OCI-LY1 (cell line): Measurements from ENCODE around the gene FAF1.

Source experiments
- H2AFZ ChIP-seq: fragments of 200-600 bp; sonication (generic), shearing (Covaris generic); 2 replicates; pipeline ENCODE4 v1.6.0; 2014; ENCODE audit warnings: antibody characterized with exemption, mild to moderate bottlenecking, low read length
- H3F3A ChIP-seq: fragments of 200-600 bp; sonication (generic), shearing (Covaris generic); 2 replicates; pipeline ENCODE4 v1.6.0; 2014; ENCODE audit warnings: mild to moderate bottlenecking, antibody characterized with exemption, low read length, moderate library complexity; ENCODE audit not compliant: insufficient read depth
- H3K27ac ChIP-seq: fragments of 200-600 bp; sonication (generic); 2 replicates; pipeline ENCODE4 v1.5.1; 2014; ENCODE audit warnings: low read length, mixed run types, mild to moderate bottlenecking, low read depth; ENCODE audit not compliant: poor library complexity, severe bottlenecking
- H3K27me3 ChIP-seq: fragments of 200-600 bp; sonication (generic); 2 replicates; pipeline ENCODE4 v1.6.0; 2014; ENCODE audit warnings: antibody characterized with exemption, mild to moderate bottlenecking, low read length, moderate library complexity; ENCODE audit not compliant: insufficient read depth
- H3K36me3 ChIP-seq: fragments of 200-600 bp; sonication (generic); 2 replicates; pipeline ENCODE4 v1.6.1; 2014; ENCODE audit warnings: mild to moderate bottlenecking, antibody characterized with exemption, low read length, moderate library complexity, mixed read lengths; ENCODE audit not compliant: insufficient read depth
- H3K4me1 ChIP-seq: fragments of 200-600 bp; sonication (generic); 2 replicates; pipeline ENCODE4 v1.5.1; 2014; ENCODE audit warnings: mild to moderate bottlenecking, low read length, moderate library complexity; ENCODE audit not compliant: insufficient read depth, severe bottlenecking
- H3K4me2 ChIP-seq: fragments of 200-600 bp; sonication (generic), shearing (Covaris generic); 2 replicates; pipeline ENCODE4 v1.6.1; 2014; ENCODE audit warnings: low read length
- H3K4me3 ChIP-seq: fragments of 200-600 bp; sonication (generic); 2 replicates; pipeline ENCODE4 v1.5.1; 2014; ENCODE audit warnings: low read length, low read depth, mild to moderate bottlenecking, mixed read lengths; ENCODE audit not compliant: poor library complexity, severe bottlenecking
- H3K79me2 ChIP-seq: fragments of 200-600 bp; shearing (Covaris generic); 2 replicates; pipeline ENCODE4 v1.6.1; 2016; ENCODE audit warnings: mixed run types, low read length, mixed read lengths; ENCODE audit not compliant: insufficient read depth
- H3K9ac ChIP-seq: fragments of 200-600 bp; sonication (generic), shearing (Covaris generic); 2 replicates; pipeline ENCODE4 v1.6.1; 2014; ENCODE audit warnings: mild to moderate bottlenecking, low read length, mixed read lengths
- H3K9me2 ChIP-seq: fragments of 200-600 bp; sonication (generic), shearing (Covaris generic); 2 replicates; pipeline ENCODE4 v1.6.1; 2014; ENCODE audit warnings: low read depth, mild to moderate bottlenecking, low read length, mixed read lengths
- H3K9me3 ChIP-seq: fragments of 200-600 bp; shearing (Covaris generic); 2 replicates; pipeline ENCODE4 v1.6.1; 2014; ENCODE audit warnings: low read length, mixed read lengths
- H4K20me1 ChIP-seq: fragments of 200-600 bp; sonication (generic), shearing (Covaris generic); 2 replicates; pipeline ENCODE4 v1.6.0; 2016; ENCODE audit warnings: mild to moderate bottlenecking, low read length; ENCODE audit not compliant: insufficient read depth
- CTCF ChIP-seq: fragments of 200-600 bp; sonication (generic), shearing (Covaris generic); IDR thresholded peaks from 2 replicates; pipeline ENCODE4 v1.5.1; 2017; ENCODE audit warnings: mild to moderate bottlenecking, antibody characterized with exemption, low read length, moderate library complexity, mixed read lengths
- EZH2 ChIP-seq: fragments of 200-600 bp; sonication (generic), shearing (Covaris generic); IDR thresholded peaks from 2 replicates; pipeline ENCODE4 v1.8.0; 2017; ENCODE audit warnings: borderline replicate concordance, mixed run types, mild to moderate bottlenecking, antibody characterized with exemption, low read length, moderate library complexity, mixed read lengths

FAF1 gene

GRCh38 chr1:50861772-50862171 lies 98.3 kb downstream of the FAF1 start:
- H3K79me2 ChIP-seq: peaks cover 76% of the 10 kb centered on the region
- H3F3A ChIP-seq: no peaks in the 10 kb centered on the region
- H3K4me2 ChIP-seq: no peak overlapping the region
- H3K4me3 ChIP-seq: no peak overlapping the region
- no peaks in the 10 kb centered on the region for H3K4me1 ChIP-seq
- H3K9me3 ChIP-seq: peaks cover 21% of the 10 kb centered on the region
- H4K20me1 ChIP-seq: no peaks in the 10 kb centered on the region
- TF ChIP-seq CTCF (no peak), EZH2 (no peak)
- H2AFZ ChIP-seq: no peak overlapping the region
- no peaks in the 10 kb centered on the region for H3K9me2 ChIP-seq
- no peak overlapping the region for H3K9ac ChIP-seq
- H3K27me3 ChIP-seq: no peaks in the 10 kb centered on the region
- 0 out of 2 replicates have a peak, but pooled peaks cover 3% of the 10 kb centered on the region for H3K36me3 ChIP-seq
- no peak overlapping the region for H3K27ac ChIP-seq

GRCh38 chr1:50860702-50861101 lies 99.4 kb downstream of the FAF1 start:
- peaks cover 21% of the 10 kb centered on the region for H3K9me3 ChIP-seq
- no peak overlapping the region for H3K4me2 ChIP-seq
- peaks cover 65% of the 10 kb centered on the region for H3K79me2 ChIP-seq
- no peaks in the 10 kb centered on the region for H3K4me1 ChIP-seq
- no peak overlapping the region for H3K27ac ChIP-seq
- peaks cover 8% of the 10 kb centered on the region; the same call in 1 of the 2 replicates for H3K36me3 ChIP-seq
- no peak overlapping the region for H3K9ac ChIP-seq
- H3K9me2 ChIP-seq: no peaks in the 10 kb centered on the region
- H4K20me1 ChIP-seq: no peaks in the 10 kb centered on the region
- H3K27me3 ChIP-seq: no peaks in the 10 kb centered on the region
- H2AFZ ChIP-seq: no peak overlapping the region
- TF ChIP-seq EZH2: no peak
- no peak for TF ChIP-seq CTCF
- H3K4me3 ChIP-seq: no peak overlapping the region
- no peaks in the 10 kb centered on the region for H3F3A ChIP-seq

GRCh38 chr1:50860256-50860655 lies 99.8 kb downstream of the FAF1 start:
- no peak overlapping the region for H3K27ac ChIP-seq

More at GRCh38 chr1:50860256-50860655, 99.8 kb downstream of the FAF1 start:
- H3K79me2 ChIP-seq: peaks cover 64% of the 10 kb centered on the region
- peaks cover 11% of the 10 kb centered on the region; the same call in 1 of the 2 replicates for H3K36me3 ChIP-seq
- no peak overlapping the region for H3K4me2 ChIP-seq
- peaks cover 21% of the 10 kb centered on the region for H3K9me3 ChIP-seq
- H4K20me1 ChIP-seq: no peaks in the 10 kb centered on the region
- no peaks in the 10 kb centered on the region for H3K4me1 ChIP-seq
- no peak for TF ChIP-seq CTCF
- TF ChIP-seq EZH2: no peak
- H2AFZ ChIP-seq: no peak overlapping the region
- H3K9me2 ChIP-seq: no peaks in the 10 kb centered on the region
- no peak overlapping the region for H3K9ac ChIP-seq
- H3K4me3 ChIP-seq: no peak overlapping the region
- H3K27me3 ChIP-seq: no peaks in the 10 kb centered on the region
- no peaks in the 10 kb centered on the region for H3F3A ChIP-seq
